CD4-positive, alpha-beta T cell treated with Interleukin-4 for 4 hours (primary cell): ENCODE results near the gene ELF2.
"Not testable (repeated sequence)": the region's sequence is repeated elsewhere in the genome, so short reads cannot be mapped to it uniquely, and the experiment has no call there.

ENCODE experiments used
- DNase-seq: peaks from one replicate; pipeline ENCODE4 v3.0.0-alpha.2; 2020

ELF2 gene

DNA sequence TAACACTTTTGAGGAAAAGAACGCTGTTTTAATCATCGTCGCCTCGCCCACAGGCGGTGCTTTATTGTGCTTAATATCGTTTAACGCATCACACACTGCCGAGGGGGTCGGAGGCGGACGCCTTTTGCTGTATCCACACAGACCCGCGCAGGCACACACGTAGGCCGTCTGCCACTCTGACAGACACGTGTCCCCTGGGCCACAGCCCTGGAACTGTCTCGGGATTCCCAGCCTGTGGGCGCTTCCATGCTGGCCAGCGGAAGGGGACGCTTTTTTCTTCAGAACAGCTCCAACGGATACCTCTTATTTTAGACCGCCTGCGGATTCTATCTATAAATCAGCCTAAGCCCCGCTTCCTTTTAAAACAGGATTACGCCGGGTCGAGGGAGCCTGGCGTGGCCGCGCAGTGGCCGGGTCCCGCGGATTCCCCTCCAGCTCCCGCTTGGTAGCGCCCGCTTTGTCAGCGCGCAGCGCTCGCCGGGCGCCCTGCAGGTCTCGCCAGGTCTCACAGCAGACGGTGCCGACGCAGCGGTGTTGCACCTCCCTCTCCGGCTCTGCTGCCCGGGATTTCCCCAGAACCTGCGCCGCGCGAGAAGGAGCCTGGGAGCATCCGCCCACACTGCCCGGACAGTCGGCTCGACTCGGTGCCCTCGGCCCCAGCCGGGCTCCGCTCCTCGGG lies 161.6 kb downstream of the ELF2 start, which contains the start of gene NOCT:
Gene NOCT (plus strand): TSS at position 513 of the 679 bp plus-strand sequence. CDS start 201 bp downstream, outside the sequence.
- DNase-seq, result peak; percentile 92

DNA sequence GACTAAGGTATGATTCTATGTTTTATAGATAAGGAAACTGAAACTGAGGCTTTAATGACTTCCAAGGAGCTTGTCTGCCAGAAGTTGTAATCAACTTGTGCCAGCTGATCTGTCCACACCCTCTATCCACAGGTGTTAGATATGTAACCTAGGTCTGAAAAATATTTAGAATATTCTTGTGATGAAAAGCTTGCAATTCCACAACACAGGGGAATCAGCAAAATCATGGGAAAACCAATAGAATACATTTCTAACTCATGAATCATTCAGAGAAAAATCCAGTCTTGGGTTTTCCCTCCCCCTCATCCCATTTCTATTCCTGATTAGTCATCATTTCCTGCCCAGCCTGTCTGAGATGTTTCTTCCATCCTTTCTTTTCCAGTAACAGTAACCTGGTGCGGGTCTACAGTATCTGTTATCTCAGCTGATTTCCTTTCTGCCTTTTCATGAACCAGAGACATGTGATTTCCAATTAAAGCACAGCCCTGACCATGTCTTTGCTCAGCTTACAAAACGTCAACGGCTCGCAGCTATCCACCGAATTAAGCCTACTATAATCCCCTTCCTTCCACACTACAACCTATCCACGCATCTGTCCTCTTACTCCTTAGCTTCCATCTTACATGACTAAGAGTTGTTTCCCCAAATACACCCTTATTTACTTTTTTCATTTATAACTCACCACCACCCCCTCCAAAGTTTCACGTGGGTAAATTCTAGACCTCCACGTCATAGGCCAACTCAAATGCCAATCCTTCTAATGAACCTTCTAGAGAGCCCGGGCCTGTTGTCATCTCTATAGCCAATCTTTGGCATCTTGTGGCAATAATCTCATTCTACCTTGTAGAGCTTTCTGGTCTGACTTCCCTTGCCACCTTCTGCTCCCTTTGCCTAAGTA lies 162.4 kb downstream of the ELF2 start:
- peak; percentile 37 for DNase-seq

DNA sequence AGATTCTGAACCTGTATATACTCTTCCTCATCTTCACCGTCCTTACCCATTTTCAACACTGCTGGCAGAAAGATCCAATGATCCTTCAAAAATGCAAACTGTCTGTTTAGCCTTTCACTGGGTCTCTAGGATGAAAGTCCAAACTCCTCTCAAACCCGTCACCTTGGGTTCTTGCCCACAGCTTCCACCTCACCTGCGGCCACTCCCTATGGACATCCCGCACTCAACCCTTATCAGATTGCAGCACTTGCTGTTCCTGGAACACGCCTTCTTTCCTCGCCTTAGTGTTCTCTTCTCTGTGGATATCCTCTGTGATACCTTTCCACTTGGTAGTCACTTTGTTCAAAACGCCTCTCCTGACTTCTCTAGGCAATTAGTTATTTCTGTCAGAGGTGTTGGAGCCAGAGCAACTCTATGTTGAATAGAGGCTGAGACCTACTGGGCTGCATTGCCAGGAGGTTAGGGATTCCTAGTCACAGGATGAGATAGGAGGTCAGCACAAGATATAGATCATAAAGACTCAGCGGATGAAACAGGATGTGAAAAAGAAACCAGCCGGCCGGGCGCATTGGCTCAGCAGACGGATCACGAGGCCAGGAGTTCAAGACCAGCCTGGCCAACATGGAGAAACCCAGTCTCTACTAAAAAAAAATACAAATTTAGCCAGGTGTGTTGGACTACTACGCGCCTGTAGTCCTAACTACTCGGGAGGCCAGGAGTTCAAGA lies 165.6 kb downstream of the ELF2 start:
- DNase-seq, result no peak

DNA sequence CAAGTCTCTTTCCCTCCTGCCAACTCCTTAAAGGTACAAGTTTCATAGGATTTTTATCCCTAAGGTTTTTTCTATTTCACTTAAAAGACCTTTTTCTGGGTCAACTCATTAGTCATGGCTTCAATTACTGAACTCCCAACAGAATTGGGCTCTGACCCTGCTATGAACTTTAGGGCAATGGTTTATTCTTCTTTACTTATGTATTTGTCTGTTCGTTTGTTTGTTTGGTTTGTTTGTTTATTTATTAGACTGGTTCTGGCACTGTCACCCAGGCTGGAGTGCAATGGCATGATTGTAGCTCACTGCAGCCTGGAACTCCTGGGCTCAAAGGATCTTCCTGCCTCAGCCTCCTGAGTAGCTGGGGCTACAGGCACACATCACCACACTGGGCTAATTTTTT lies 167.3 kb downstream of the ELF2 start:
- no peak for DNase-seq

DNA sequence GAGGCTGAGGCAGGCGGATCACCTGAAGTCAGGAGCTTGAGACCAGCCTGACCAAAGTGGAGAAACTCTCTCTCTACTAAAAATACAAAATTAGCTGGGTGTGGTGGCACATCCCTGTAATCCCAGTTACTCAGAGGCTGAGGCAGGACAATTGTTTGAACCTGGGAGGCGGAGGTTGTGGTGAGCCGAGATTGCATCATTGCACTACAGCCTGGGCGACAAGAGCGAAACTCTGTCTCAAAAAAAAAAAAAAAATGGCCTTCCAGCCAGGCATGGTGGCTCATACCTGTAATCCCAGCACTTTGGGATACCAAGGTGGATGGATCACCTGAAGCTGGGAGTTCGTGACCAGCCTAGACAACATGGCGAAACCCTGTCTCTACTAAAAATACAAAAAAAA lies 168.7 kb downstream of the ELF2 start:
- not testable (repeated sequence) for DNase-seq

DNA sequence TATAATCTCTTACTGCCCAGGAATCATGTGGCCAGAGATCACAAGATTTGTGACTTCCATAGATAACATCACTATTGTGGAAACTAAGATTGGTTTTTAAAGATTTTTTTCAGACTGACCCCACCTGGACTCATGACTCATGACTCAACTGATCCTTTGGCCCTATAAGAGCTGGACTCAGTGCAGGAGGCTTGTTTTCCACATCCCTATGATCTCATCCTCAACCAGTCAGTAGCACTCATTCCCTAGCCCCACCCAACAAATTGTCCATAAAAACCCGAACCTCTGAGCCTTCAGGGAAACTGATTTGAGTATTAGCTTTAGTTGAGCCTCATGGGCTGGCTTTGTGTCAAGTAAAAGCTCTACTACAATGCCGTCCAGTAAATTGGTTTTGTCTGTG lies 169.4 kb downstream of the ELF2 start:
- no peak for DNase-seq
